Esophagus squamous epithelium (tissue), 5 donors: ENCODE measurements around the gene EHD4. TPM values are rescaled to one million over a fixed set of nuclear protein-coding genes. Genes with fewer than 3 reads are reported as not detected.

Experiments
- DNase-seq: peaks from one replicate; lab custom pipeline; 2025; lab: John Stamatoyannopoulos, UW
- H3K27ac ChIP-seq, 4 donors: fragments of 200-600 bp; sonication (generic); one replicate each; pipeline ENCODE4 v1.5.1; 2016 to 2019; ENCODE audit warnings: mild to moderate bottlenecking in 1 of 4
- H3K27me3 ChIP-seq, 4 donors: fragments of 200-600 bp; sonication (generic); 1 replicate in 3 of 4; 2 replicates in 1 of 4; pipeline versions ENCODE4 v1.5.1 to v1.6.0; 2017 to 2021; ENCODE audit warnings: antibody characterized with exemption in 1 of 4
- H3K36me3 ChIP-seq, 3 donors: fragments of 200-600 bp; sonication (generic); one replicate each; pipeline ENCODE4 v1.5.1; 2016 to 2019
- H3K4me1 ChIP-seq, 3 donors: fragments of 200-600 bp; sonication (generic); one replicate each; pipeline ENCODE4 v1.5.1; 2017 to 2019
- H3K4me3 ChIP-seq, 4 donors: fragments of 200-600 bp; sonication (generic); 1 replicate in 3 of 4; 2 replicates in 1 of 4; pipeline ENCODE4 v1.5.1; 2016 to 2019; ENCODE audit warnings: mild to moderate bottlenecking in 2 of 4, moderate library complexity in 1 of 4
- H3K9me3 ChIP-seq, 3 donors: fragments of 200-600 bp; sonication (generic); one replicate each; pipeline ENCODE4 v1.5.1; 2016 to 2019
- CTCF ChIP-seq, 6 experiments: fragments of 450-650 bp in 4 of 6; fragments of 200-600 bp in 2 of 6; sonication (generic) in 2 of 6; IDR thresholded peaks; one replicate each; pipeline ENCODE4 v1.5.1; 2016 to 2019; ENCODE audit warnings: antibody characterized with exemption in 6 of 6, mild to moderate bottlenecking in 4 of 6, moderate library complexity in 4 of 6
- POLR2A ChIP-seq, 4 donors: fragments of 450-650 bp; IDR thresholded peaks; one replicate each; pipeline ENCODE4 v1.6.1; 2017; ENCODE audit warnings: antibody characterized with exemption in 4 of 4, mild to moderate bottlenecking in 4 of 4, moderate library complexity in 3 of 4
- WGBS, 2 donors: methylation state at CpG; one replicate each; pipeline ENCODE4 v1.1.5; 2018; 5-methylcytosine and 5-hydroxymethylcytosine counted together
- intact Hi-C: fragments of 100-400 bp; cut with DNase I; formaldehyde crosslinking; loops from one replicate; pipeline ENCODE4 v1.15.0; 2022
- total RNA-seq, 4 donors: library from RNA; depleted of rRNA; stranded (reverse); fragments of >200 nt; gene quantifications; one replicate each; pipeline ENCODE4 v1.1.0, GENCODE V29; 2016
- donor health status: DM: yes; HTN: yes; CAD: no.

The EHD4 gene
- total RNA-seq, 4 donors from 2014 or later: 25.4 to 45.3 (median 27.8) TPM

GRCh38 chr15:41914411-41914810, 57.9 kb downstream of the EHD4 start:
- no peak overlapping the region for H3K4me3 ChIP-seq
- no peak overlapping the region for H3K27ac ChIP-seq
- TF ChIP-seq POLR2A (IDR thresholded peaks at IDR 0.05) (no peak), CTCF (IDR thresholded peaks at IDR 0.05) (no peak)
- peaks cover 2 to 62% (median 4%) of the 10 kb centered on the region in 3 donors for H3K36me3 ChIP-seq
- peaks cover 8 to 62% (median 22%) of the 10 kb centered on the region in 3 donors for H3K4me1 ChIP-seq
- H3K9me3 ChIP-seq: no peaks in the 10 kb centered on the region
- DNase-seq: no peak
- intact Hi-C loops: no loop called here
- no peaks in the 10 kb centered on the region for H3K27me3 ChIP-seq
- 72 to 74% methylated on average over 5 of the region's 5 CpGs for WGBS, 2 donors

DNA sequence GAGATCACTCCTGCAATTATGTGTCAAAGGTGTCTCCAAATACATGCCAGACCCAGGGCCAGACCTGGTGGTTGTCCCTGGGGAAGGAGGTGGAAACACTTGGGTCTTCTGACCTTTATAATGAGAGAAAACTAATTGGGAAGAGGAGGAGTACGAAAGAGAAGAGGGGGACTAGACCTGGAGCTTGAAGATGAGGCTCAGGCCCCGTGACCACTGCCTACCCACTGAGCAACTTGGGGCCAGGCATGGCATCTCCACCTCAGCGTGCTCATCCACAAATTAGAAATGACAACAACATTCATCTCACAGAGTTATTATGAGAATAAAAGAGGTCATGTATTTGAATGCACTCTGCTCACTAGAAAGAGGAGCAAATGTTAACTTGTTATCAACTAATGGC, 59.1 kb downstream of the EHD4 start:
- intact Hi-C loops: no loop called here
- no peak for TF ChIP-seq POLR2A (IDR thresholded peaks at IDR 0.05)
- no peak for TF ChIP-seq CTCF (IDR thresholded peaks at IDR 0.05)
- Histone ChIP-seq H3K27ac (peak overlapping the region in 1 of 4 donors; percentile 67), H3K27me3 (no peaks in the 10 kb centered on the region), H3K9me3 (no peaks in the 10 kb centered on the region), H3K4me1 (peaks cover 8 to 54% (median 22%) of the 10 kb centered on the region in 3 donors), H3K36me3 (peaks cover 9 to 62% (median 14%) of the 10 kb centered on the region in 3 donors), H3K4me3 (no peak overlapping the region)
- DNase-seq: no peak
- WGBS, 2 donors: 94 to 95% methylated on average over 3 of the region's 3 CpGs

GRCh38 chr15:41911691-41912345, 60.5 kb downstream of the EHD4 start:
- Histone ChIP-seq H3K4me1 (peaks cover 0 to 39% (median 13%) of the 10 kb centered on the region in 3 donors), H3K9me3 (no peaks in the 10 kb centered on the region), H3K27me3 (no peaks in the 10 kb centered on the region), H3K4me3 (no peak overlapping the region), H3K27ac (peak overlapping the region; percentile 32 to 76 (median 70)), H3K36me3 (peaks cover 14 to 67% (median 16%) of the 10 kb centered on the region in 3 donors)
- intact Hi-C loops: no loop called here
- DNase-seq: no peak
- WGBS, 2 donors: 31 to 79% methylated on average over 6 to 14 of the region's 14 CpGs
- TF ChIP-seq CTCF (IDR thresholded peaks at IDR 0.05) (no peak), POLR2A (IDR thresholded peaks at IDR 0.05) (no peak)

- Histone ChIP-seq H3K27ac (peak overlapping the region in 1 of 4 donors; percentile 22), H3K27me3 (no peaks in the 10 kb centered on the region), H3K4me1 (peaks cover 0 to 34% (median 13%) of the 10 kb centered on the region in 3 donors), H3K4me3 (no peak overlapping the region), H3K36me3 (peaks cover 14 to 73% (median 16%) of the 10 kb centered on the region in 3 donors), H3K9me3 (no peaks in the 10 kb centered on the region)
- WGBS, 2 donors: 80 to 100% methylated on average over 2 to 10 of the region's 17 CpGs
- DNase-seq: no peak
- TF ChIP-seq POLR2A (IDR thresholded peaks at IDR 0.05) (no peak), CTCF (IDR thresholded peaks at IDR 0.05) (no peak)
- intact Hi-C loops: loop anchor here (5.0 kb wide), 1 partner anchor 132 kb away; no protein-coding TSS in a partner anchor
Measured at GRCh38 chr15:41908736-41909461, 63.5 kb downstream of the EHD4 start.

DNA sequence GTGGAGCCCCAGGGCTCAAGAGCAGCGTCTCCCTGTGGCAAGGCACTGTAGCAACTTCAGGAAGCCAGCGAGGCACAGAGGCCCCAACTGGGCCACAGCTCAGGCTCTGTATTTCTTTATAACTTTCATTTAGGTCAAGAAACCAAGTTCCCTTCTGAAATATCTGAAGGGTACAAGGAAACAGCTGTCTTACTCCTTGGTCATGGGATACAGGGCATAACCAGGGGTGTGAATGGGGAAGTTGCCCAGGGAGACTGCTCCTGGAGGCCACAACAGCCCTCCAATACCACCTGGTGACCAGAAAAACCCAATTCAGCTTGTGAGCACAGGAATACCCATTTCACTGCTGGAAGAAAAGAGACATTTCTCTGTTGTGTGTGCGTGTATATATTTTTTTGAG, 65.2 kb downstream of the EHD4 start:
- no peak for DNase-seq
- no peak overlapping the region for H3K4me3 ChIP-seq
- no peak for TF ChIP-seq CTCF (IDR thresholded peaks at IDR 0.05)
- TF ChIP-seq POLR2A (IDR thresholded peaks at IDR 0.05): no peak
- no peaks in the 10 kb centered on the region for H3K27me3 ChIP-seq
- no peaks in the 10 kb centered on the region for H3K9me3 ChIP-seq
- peaks cover 0 to 24% (median 7%) of the 10 kb centered on the region in 3 donors for H3K4me1 ChIP-seq
- WGBS, 2 donors: 51 to 100% methylated on average over 1 to 3 of the region's 3 CpGs
- H3K36me3 ChIP-seq: peaks cover 14 to 81% (median 16%) of the 10 kb centered on the region in 3 donors
- H3K27ac ChIP-seq: peak overlapping the region in 3 of 4 donors; percentile 5 to 39 (median 9)
- intact Hi-C loops: loop anchor here (5.0 kb wide), 1 partner anchor 130 kb away; no protein-coding TSS in a partner anchor
